ENCODE data around the gene CADM4.

- TF ChIP-seq GATA2 (IDR thresholded peaks at IDR 0.05; ENCODE audit: low read depth, low read length) (no peak), GATA3 (IDR thresholded peaks at IDR 0.05; ENCODE audit: low read depth, low read length) (no peak)
These were observed 12.8 kb downstream of the CADM4 start for GRCh38 chr19:43626838-43627237.

All from SH-SY5Y (cell line).